ENCODE data around the gene CGRRF1.

DNA sequence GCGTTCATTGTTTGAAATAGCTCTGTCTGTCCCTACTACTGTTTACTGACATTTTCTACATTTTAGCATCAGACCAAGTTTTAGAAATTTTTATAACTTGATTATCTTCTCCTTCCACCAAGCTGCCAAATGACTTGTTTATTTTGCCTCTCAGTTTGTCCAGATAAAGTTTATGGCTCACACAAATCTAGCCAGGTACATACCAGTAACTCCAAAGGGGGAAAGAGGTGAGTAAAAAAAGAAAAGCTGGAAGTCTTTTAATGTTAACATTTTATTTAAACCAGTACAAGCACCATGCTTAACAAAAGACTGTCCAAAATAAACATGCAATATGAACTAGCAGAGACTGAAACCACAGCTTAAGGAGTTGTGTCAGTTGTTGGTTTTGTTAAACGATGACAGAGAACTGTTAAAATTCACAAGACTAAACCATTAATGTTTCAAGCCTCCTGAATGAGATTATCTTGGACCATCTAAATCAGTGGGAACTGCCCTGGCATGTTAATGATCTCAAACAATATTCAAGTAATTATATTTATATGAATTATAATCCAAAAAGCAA, 35.4 kb upstream of the CGRRF1 start:
- TF ChIP-seq, protein P1, sequence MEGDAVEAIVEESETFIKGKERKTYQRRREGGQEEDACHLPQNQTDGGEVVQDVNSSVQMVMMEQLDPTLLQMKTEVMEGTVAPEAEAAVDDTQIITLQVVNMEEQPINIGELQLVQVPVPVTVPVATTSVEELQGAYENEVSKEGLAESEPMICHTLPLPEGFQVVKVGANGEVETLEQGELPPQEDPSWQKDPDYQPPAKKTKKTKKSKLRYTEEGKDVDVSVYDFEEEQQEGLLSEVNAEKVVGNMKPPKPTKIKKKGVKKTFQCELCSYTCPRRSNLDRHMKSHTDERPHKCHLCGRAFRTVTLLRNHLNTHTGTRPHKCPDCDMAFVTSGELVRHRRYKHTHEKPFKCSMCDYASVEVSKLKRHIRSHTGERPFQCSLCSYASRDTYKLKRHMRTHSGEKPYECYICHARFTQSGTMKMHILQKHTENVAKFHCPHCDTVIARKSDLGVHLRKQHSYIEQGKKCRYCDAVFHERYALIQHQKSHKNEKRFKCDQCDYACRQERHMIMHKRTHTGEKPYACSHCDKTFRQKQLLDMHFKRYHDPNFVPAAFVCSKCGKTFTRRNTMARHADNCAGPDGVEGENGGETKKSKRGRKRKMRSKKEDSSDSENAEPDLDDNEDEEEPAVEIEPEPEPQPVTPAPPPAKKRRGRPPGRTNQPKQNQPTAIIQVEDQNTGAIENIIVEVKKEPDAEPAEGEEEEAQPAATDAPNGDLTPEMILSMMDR (IDR thresholded peaks at IDR 0.05), result no peak
- no peak for TF ChIP-seq POLR2A (IDR thresholded peaks at IDR 0.05)

All from testis (tissue), 2 donors.